ENCODE data around the gene FRRS1. TPM values are rescaled to one million over a fixed set of nuclear protein-coding genes. Genes with fewer than 3 reads are reported as not detected.

Gene FRRS1
- polyA plus RNA-seq (2012; ENCODE audit: insufficient read length, low read depth): not detected

- TF ChIP-seq FOXP2 (optimal IDR thresholded peaks at IDR 0.05; ENCODE audit: borderline replicate concordance, extremely low read depth, extremely low read length, insufficient read depth) (no peak), SIN3A (IDR thresholded peaks at IDR 0.05; ENCODE audit: borderline replicate concordance, insufficient read depth, low read length) (no peak), POLR2AphosphoS5 (IDR thresholded peaks at IDR 0.05; ENCODE audit: low read depth, low read length) (no peak), REST (IDR thresholded peaks at IDR 0.05; ENCODE audit: insufficient read depth in 1 of 2, low read depth in 2 of 2, low read length in 2 of 2) (no peak), TAF1 (IDR thresholded peaks at IDR 0.05; ENCODE audit: borderline replicate concordance, insufficient read depth, low read length) (no peak)
Measured at GRCh38 chr1:99766378-99766800, at the start of gene FRRS1. Gene FRRS1 (minus strand): TSS chr1:99766635. CDS start chr1:99748768, 17,867 bp downstream.

- TF ChIP-seq SIN3A (IDR thresholded peaks at IDR 0.05; ENCODE audit: borderline replicate concordance, insufficient read depth, low read length) (no peak), REST (IDR thresholded peaks at IDR 0.05; ENCODE audit: insufficient read depth in 1 of 2, low read depth in 2 of 2, low read length in 2 of 2) (no peak), FOXP2 (optimal IDR thresholded peaks at IDR 0.05; ENCODE audit: borderline replicate concordance, extremely low read depth, extremely low read length, insufficient read depth) (no peak), TAF1 (IDR thresholded peaks at IDR 0.05; ENCODE audit: borderline replicate concordance, insufficient read depth, low read length) (no peak), POLR2AphosphoS5 (IDR thresholded peaks at IDR 0.05; ENCODE audit: low read depth, low read length) (no peak)
Measured at GRCh38 chr1:99814373-99814900, 48.0 kb upstream of the FRRS1 start.

GRCh38 chr1:99811747-99812146 lies 45.3 kb upstream of the FRRS1 start:
- TF ChIP-seq TAF1 (IDR thresholded peaks at IDR 0.05; ENCODE audit: borderline replicate concordance, insufficient read depth, low read length): no peak
- TF ChIP-seq POLR2AphosphoS5 (IDR thresholded peaks at IDR 0.05; ENCODE audit: low read depth, low read length): no peak
- TF ChIP-seq FOXP2 (optimal IDR thresholded peaks at IDR 0.05; ENCODE audit: borderline replicate concordance, extremely low read depth, extremely low read length, insufficient read depth): no peak
- no peak for TF ChIP-seq SIN3A (IDR thresholded peaks at IDR 0.05; ENCODE audit: borderline replicate concordance, insufficient read depth, low read length)
- TF ChIP-seq REST (IDR thresholded peaks at IDR 0.05; ENCODE audit: insufficient read depth in 1 of 2, low read depth in 2 of 2, low read length in 2 of 2): no peak

- TF ChIP-seq POLR2AphosphoS5 (IDR thresholded peaks at IDR 0.05; ENCODE audit: low read depth, low read length) (no peak), REST (IDR thresholded peaks at IDR 0.05; ENCODE audit: insufficient read depth in 1 of 2, low read depth in 2 of 2, low read length in 2 of 2) (no peak), TAF1 (IDR thresholded peaks at IDR 0.05; ENCODE audit: borderline replicate concordance, insufficient read depth, low read length) (no peak), SIN3A (IDR thresholded peaks at IDR 0.05; ENCODE audit: borderline replicate concordance, insufficient read depth, low read length) (no peak)
Measured at GRCh38 chr1:99811075-99811474, 44.6 kb upstream of the FRRS1 start.

Data from PFSK-1 (cell line).